ENCODE results near the gene ATG5.
"Not testable (repeated sequence)": the region's sequence is repeated elsewhere in the genome, so short reads cannot be mapped to it uniquely, and the experiment has no call there.

Gene ATG5

GRCh38 chr6:106309766-106310373 is 15.7 kb downstream of the ATG5 start:
- DNase-seq = no peak

DNA sequence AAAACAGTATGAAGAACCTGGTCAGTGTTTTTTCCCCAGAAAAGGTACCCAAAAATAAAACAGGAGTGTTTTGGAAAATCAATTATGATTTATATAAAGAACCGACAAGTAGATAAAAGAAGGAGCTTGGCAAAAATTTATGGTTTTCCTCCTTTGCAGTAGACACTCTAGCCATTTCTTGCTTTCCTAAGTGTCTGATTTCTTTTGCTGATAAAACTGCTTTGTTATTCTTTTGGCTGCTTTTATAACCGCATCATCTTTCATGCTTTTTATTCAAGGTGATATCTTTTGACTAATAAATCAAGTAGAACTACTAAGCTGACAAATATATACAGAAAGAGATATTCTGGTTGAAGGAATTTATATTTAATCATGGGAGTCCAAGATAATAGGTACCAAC is 16.6 kb downstream of the ATG5 start:
- no peak for DNase-seq

DNA sequence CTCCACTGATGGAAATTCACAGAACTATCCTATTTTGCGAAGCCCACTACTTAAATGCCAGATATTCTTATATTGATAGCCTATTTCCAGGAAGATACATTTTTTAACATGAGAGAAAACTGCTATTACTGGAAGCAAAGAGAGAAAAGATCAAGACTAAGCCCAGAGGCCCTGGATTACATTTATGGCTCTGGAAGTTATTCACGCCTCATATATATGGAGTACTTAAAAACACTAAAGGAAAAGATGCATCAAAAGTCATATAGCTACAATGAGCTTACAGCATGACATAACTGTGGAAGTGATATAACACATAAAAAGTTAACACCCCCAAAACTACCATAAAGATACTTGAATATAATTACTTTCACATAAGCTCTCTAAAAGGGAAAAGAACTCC is 19.8 kb downstream of the ATG5 start:
- no peak for DNase-seq

- DNase-seq = no peak
Measured at GRCh38 chr6:106300944-106301343, 24.6 kb downstream of the ATG5 start.

DNA sequence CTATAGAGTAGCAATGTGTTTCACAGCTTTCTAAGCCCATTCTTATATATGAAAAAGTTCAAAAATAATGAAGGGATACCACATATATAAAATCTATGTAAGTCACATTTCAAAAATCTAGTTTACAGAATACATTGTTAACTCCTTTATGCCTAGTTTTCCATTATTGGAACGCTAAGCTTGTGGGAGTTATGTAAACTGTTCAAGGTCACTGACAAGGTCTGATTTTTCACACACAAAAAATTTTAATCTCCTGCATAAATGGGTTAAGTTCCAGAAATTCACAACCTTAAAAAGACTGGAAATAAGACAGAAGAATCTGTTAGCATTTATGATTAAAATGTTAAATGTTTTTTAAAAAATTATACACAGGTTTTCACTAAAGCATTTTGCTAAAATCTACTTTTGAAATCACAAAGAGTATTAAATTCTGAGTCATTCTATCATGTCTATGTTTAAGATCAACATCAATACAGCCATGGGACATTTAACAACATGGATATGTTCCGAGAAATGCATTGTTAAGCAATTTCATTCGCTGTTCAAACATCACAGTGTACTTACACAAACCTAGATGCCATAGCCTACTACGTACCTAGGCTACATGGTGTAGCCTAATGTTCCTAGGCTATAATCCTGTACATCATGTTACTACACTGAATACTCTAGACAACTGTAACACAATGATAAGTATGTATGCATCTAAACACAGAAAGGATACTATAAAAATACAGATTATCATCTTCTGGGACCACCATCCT is 25.4 kb downstream of the ATG5 start:
- DNase-seq = no peak

DNA sequence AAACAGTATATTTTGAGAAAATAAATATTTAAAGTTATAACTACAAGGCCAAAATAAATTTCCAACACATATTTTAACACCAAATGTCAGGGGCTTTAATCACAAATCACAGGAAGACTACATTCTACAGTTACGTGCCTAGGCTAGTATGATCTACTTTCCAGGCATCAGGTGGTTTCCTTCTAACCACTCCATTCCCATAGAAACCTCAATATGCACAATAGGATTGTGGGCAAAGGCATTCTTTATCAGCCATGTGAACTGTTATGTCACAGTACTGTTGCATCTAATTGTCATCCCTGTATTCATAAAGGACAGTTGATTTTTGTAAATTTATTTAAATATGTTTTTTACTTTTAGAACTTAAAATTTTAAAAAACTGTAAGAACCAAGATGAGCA is 32.4 kb downstream of the ATG5 start:
- DNase-seq = no peak

- no peak for DNase-seq
Measured at GRCh38 chr6:106290954-106291353, 34.6 kb downstream of the ATG5 start.

DNA sequence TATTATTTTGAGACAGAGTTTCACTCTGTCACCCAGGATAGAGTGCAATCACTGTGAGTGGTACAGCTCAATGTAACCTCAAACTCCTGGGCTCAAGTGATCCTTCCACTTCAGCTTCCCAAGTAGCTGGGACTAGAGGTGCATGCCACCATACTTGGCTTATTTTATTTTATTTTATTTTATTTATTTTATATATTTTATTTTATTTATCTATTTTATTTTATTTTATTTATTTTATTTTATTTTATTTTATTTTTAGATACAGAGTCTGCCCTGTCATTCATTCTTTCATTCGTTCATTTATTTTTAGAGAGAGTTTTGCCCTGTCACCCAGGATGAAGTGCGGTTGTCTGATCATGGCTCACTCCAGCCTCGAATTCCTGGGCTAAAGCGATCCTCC is 35.5 kb downstream of the ATG5 start:
- no peak for DNase-seq

DNA sequence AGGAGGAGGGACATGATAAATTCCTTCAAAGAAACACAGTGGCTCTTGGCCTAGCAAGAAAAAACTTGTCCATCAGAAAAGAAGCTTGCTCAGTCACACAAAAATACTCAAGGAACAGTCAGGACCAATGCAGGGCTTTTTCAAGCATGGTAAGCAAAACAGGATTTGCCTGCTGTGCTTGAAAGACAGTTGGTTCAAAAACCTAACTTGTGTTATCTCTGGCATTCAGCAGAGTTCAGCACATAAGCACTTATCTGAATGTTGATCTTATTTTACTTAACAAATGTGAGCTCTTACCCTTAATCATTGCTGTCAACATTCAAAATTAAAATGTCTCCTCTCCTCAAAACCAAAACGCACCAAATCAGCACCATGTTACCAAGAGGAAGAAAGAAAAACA is 38.3 kb downstream of the ATG5 start:
- DNase-seq = no peak

DNA sequence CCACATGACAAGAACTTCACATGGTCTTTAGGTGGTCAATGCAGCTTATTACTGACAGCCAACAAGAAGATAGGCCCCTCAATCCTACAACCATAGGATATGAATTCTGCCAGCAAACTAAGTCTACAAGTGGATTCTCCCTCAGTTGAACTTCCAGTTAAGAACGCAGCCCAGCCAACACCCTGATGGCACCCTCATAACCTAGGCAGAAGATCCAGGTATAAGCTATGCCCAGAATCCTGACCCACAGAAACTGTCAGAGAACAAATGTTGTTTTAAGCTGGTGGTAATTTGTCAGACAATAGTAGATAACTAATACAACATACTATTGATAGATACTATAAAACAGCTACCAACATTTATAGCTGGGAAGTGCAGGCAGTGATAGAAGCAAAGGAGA is 38.8 kb downstream of the ATG5 start:
- DNase-seq = no peak

GRCh38 chr6:106283481-106283880 is 42.1 kb downstream of the ATG5 start:
- DNase-seq = no peak

GRCh38 chr6:106281661-106282060 is 43.9 kb downstream of the ATG5 start:
- DNase-seq = no peak

GRCh38 chr6:106281088-106281487 is 44.5 kb downstream of the ATG5 start:
- no peak for DNase-seq

- no peak for DNase-seq
Measured at GRCh38 chr6:106279179-106279578, 46.4 kb downstream of the ATG5 start.

DNA sequence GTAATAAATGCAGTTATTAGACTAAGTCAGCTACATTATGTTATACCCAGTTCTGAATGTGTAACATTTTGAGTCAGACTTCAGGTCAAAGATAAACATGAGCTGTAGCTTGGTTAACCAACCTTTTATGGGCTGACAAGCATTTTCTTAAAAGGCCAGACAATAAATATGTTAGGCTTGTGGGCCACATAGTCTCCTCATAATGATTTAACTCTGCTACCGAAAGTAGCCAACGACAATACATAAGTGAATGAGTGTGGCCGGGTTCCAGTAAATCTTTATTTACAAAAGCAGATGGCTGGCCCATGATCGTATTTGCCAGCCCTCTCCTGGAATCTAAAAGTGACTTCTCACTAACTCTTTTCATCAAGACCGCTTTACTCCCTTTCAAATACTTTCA is 49.9 kb downstream of the ATG5 start:
- DNase-seq = no peak

DNA sequence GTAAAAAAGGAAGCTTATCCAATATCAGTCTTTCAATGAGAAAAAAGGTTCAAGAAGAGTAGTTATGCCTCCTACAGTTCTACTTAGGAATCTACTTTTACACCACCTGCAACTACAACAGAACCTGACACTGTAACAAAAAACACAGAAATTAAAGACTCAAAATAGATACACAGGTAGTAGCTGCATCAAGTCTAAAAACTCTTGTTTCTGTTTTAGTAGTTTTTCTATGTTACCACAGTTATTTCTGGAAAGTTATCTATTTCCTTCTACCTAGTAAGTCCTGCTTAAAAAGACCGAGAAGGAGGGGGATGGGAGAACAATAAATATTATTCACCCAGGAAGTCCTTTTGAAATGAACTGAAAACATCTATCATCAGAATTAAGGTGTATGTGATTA is 52.5 kb downstream of the ATG5 start:
- DNase-seq = no peak

- DNase-seq = no peak
Measured at GRCh38 chr6:106272287-106272686, 53.3 kb downstream of the ATG5 start.

DNA sequence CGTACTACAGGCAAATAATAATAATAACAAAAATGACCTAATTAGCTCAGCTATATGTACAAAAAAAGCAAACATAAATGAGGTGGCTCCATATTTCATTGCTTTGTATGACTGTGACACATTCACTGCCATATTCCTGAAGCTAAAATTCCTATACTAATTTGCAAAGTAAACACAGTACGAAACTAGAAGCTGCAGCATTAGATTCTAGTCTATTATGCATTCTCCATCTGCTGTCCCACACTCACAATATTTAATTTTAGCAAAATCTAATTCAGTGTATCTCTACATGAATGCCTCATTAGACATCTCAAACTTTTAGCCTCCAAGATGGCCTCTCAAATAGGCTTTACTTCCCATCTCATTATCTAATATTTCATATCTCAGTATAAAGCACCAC is 55.1 kb downstream of the ATG5 start:
- no peak for DNase-seq

DNA sequence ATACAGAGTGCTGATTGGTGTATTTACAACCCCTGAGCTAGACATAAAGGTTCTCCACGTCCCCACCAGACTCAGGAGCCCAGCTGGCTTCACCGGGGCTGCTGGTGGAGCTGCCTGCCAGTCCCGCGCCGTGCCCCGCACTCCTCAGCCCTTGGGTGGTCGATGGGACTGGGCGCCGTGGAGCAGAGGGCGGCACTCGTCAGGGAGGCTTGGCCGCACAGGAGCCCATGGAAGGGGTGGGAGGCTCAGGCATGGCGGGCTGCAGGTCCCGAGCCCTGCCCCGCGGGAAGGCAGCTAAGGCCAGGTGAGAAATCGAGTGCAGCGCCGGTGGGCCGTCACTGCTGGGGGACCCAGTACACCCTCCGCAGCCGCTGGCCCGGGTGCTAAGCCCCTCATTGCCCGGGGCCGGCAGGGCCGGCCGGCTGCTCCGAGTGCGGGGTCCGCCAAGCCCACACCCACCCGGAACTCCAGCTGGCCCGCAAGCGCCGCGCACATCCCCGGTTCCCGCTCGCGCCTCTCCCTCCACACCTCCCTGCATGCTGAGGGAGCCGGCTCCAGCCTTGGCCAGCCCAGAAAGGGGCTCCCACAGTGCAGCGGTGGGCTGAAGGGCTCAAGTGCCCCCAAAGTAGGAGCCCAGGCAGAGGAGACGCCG is 56.2 kb downstream of the ATG5 start:
- not testable (repeated sequence) for DNase-seq

- DNase-seq = not testable (repeated sequence)
Measured at GRCh38 chr6:106268500-106268899, 57.1 kb downstream of the ATG5 start.

- not testable (repeated sequence) for DNase-seq
Measured at GRCh38 chr6:106264433-106264832, 61.1 kb downstream of the ATG5 start.

GRCh38 chr6:106259748-106260147 is 65.8 kb downstream of the ATG5 start:
- not testable (repeated sequence) for DNase-seq

- no peak for DNase-seq
Measured at GRCh38 chr6:106258726-106259125, 66.8 kb downstream of the ATG5 start.

GRCh38 chr6:106257195-106257594 is 68.4 kb downstream of the ATG5 start:
- no peak for DNase-seq

Measured in CD4-positive, alpha-beta T cell treated with Interleukin-6 for 4 hours (primary cell).